ENCODE results near the gene GLYATL3. TPM values are rescaled to one million over a fixed set of nuclear protein-coding genes. Genes with fewer than 3 reads are reported as not detected.

Gene GLYATL3
- not detected in 2 replicates for total RNA-seq

DNA sequence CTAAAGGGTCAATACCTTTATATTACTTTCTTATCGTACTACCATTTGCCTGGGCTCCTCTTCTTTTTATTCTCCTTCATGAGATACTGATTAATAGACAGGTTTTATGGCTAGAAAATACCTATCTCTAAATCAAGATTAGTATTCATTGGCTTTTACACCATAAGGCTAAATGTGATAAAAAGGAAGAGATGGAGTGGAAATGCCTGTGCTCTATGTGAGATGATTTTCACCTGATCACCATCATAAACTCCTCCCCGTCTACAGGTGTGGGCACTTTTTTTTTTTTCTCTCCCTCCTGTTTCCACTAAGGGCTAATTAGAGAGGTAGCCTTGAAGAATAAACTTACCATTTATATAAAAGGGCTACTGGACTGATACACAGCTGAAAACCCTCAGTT is at the start of gene GLYATL3:
GLYATL3 (plus strand) TSS at position 301 of the 400 bp plus-strand sequence. CDS start 12,068 bp downstream, outside the sequence.

DNA sequence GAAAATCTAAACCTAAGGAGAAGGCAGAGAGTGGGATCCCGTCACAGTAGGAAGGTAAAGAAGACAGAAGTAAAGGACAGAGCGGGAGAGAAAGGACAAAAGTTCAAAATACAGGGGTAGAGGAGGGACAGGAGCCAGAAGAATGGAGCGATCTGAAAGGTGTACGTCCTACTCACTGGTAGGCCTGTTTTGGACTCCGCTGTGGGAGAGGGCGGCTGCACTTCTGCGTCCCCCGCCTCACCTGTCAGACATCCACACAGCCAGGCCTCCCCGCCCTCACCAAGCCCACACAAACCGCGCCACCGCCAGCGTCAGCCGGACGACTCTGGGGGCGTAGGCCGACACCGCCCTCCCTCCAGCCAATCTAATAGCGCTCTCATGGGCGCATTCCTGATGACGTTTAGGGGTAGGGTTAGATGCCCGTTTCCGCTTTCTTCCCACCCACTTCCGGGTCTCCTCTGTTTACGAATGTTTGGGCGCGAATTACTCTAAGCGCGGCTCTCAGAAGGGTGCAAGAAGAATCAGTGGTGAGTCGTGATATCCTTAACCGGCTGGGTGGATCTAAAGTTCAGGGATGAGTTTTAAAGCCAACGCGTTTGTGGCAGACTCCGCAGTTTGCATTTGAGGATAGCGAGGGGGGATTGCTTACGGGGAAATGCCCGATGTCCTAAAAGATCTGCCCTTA is 36.7 kb upstream of the GLYATL3 start, which contains the start of the genes CENPQ and MMUT:
CENPQ (plus strand) TSS at position 444 of the 685 bp plus-strand sequence. CDS start 6,807 bp downstream, outside the sequence.
MMUT (minus strand) TSS at position 327 of the 685 bp plus-strand sequence. CDS start 3,787 bp downstream, outside the sequence.

DNA sequence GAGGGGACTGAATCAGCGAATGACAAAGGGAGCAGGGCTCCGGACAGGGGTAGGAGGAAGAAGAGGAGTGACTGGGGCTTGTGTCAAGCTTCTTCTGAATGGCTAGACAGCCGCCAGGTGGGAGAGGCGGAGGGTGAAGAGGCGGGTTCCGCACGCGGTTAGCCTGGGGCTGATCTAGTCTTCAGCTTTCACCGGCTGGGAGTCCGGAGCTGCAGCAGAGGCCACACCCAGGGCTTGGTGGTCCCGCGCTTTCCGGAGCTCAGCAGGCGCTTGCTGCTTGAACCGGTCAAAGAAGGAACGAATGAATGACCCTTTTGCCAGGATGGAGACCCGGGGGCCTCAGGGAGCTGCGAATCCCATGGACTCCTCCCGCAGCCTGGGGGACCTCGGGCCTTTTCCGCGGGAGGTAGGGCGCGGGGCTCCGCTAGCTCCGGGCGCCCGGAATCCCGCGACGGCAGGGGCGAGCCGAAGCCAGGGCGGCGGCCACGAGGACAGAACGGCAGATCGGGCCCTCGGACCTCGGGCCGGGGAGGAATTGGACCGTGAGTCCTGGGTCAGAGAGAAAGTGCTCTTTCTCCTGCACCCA is 50.9 kb downstream of the GLYATL3 start, which contains the start of gene C6orf141:
C6orf141 (plus strand) TSS at position 177 of the 586 bp plus-strand sequence; CDS start at position 302, 125 bp downstream.

Other genes with a start within 250 kb of the GLYATL3 start
- gene MMUT, start 36.7 kb upstream of the GLYATL3 start, total RNA-seq = 8.1 and 8.6 TPM in 2 replicates
- gene CENPQ, start 36.6 kb upstream of the GLYATL3 start, total RNA-seq = 4.0 and 5.1 TPM in 2 replicates
- 1.0 and 1.3 TPM in 2 replicates for gene C6orf141, start 50.7 kb downstream of the GLYATL3 start, total RNA-seq
- gene RHAG, start 136.9 kb downstream of the GLYATL3 start, total RNA-seq = not detected in 2 replicates
- gene CRISP2, start 213.6 kb downstream of the GLYATL3 start, total RNA-seq = not detected in 2 replicates
- not detected in 2 replicates for gene CRISP3, start 244.5 kb downstream of the GLYATL3 start, total RNA-seq